Endodermal cell (in vitro differentiated cells): ENCODE data around the gene TIMM23. TPM values are rescaled to one million over a fixed set of nuclear protein-coding genes. Genes with fewer than 3 reads are reported as not detected.

Experiments used
- DNase-seq: peaks from one replicate; pipeline ENCODE4 v3.0.0-alpha.2; 2017
- H3K27ac ChIP-seq: 2 replicates; pipeline ENCODE4 v1.5.1; 2013; ENCODE audit warnings: mild to moderate bottlenecking, low read depth, low read length, moderate library complexity
- H3K27me3 ChIP-seq: 2 replicates; pipeline ENCODE4 v1.6.1; 2013; ENCODE audit warnings: mild to moderate bottlenecking, low read length, moderate library complexity; ENCODE audit not compliant: insufficient read depth, control insufficient read depth, poor library complexity, severe bottlenecking
- H3K36me3 ChIP-seq: 2 replicates; pipeline ENCODE4 v1.7.0; 2013; ENCODE audit warnings: mild to moderate bottlenecking, low read length, moderate library complexity; ENCODE audit not compliant: control insufficient read depth, insufficient read depth
- H3K4me1 ChIP-seq: one replicate; pipeline ENCODE4 v1.7.0; 2013; ENCODE audit warnings: low read length; ENCODE audit not compliant: control insufficient read depth, insufficient read depth
- H3K4me3 ChIP-seq: 2 replicates; pipeline ENCODE4 v1.5.1; 2013; ENCODE audit warnings: mild to moderate bottlenecking, low read length, moderate library complexity
- H3K9ac ChIP-seq: 2 replicates; pipeline ENCODE4 v1.6.1; 2013; ENCODE audit warnings: mild to moderate bottlenecking, low read length, moderate library complexity; ENCODE audit not compliant: poor library complexity, severe bottlenecking; ENCODE audit errors: extremely low read depth
- H3K9me3 ChIP-seq: 2 replicates; pipeline ENCODE4 v1.6.1; 2013; ENCODE audit warnings: mild to moderate bottlenecking, low read length, moderate library complexity; ENCODE audit not compliant: control insufficient read depth
- H3K27ac Mint-ChIP-seq: 2 replicates; pipeline ENCODE4 v1.8.0; 2020; ENCODE audit warnings: mixed read lengths
- H3K27me3 Mint-ChIP-seq: 2 replicates; pipeline ENCODE4 v1.8.0; 2021; ENCODE audit warnings: mild to moderate bottlenecking, mixed read lengths; ENCODE audit not compliant: insufficient read depth
- H3K36me3 Mint-ChIP-seq: 2 replicates; pipeline ENCODE4 v1.8.0; 2020; ENCODE audit warnings: low read depth, mixed read lengths
- H3K4me1 Mint-ChIP-seq: 2 replicates; pipeline ENCODE4 v1.8.0; 2020; ENCODE audit warnings: mixed read lengths
- H3K4me3 Mint-ChIP-seq: 2 replicates; pipeline ENCODE4 v1.8.0; 2020; ENCODE audit warnings: mild to moderate bottlenecking, moderate library complexity, mixed read lengths
- H3K9me3 Mint-ChIP-seq: 2 replicates; pipeline ENCODE4 v1.8.0; 2020; ENCODE audit warnings: mild to moderate bottlenecking, mixed read lengths
- WGBS, 2 experiments: methylation state at CpG; one replicate each; pipeline versions ENCODE4 v1.1.5 to v1.1.7; 2013; ENCODE audit warnings: missing lambda C conversion rate in 2 of 2, mixed read lengths in 1 of 2; ENCODE audit not compliant: insufficient coverage in 1 of 2, insufficient read length in 1 of 2; 5-methylcytosine and 5-hydroxymethylcytosine counted together
- total RNA-seq, 2 donors: library from RNA; stranded (reverse); fragmentation: NEBNext Ultra II Directional in 1 of 2; extraction: Animal tissue kit (Norgen Biotek cat#: 25700) in 1 of 2; gene quantifications; 2 replicates in 1 of 2; 3 replicates in 1 of 2; pipeline ENCODE4 v1.2.1, GENCODE V29; 2021
- TF ChIP-seq, protein P1 (sequence below): fragments of 200-600 bp; sonication (generic); conservative IDR thresholded peaks from 2 replicates; pipeline ENCODE4 v1.5.0; 2021; ENCODE audit warnings: antibody characterized with exemption, mild to moderate bottlenecking

TIMM23 gene
- total RNA-seq, 2 donors from 2014 or later = 86.3 to 88.5 TPM

DNA sequence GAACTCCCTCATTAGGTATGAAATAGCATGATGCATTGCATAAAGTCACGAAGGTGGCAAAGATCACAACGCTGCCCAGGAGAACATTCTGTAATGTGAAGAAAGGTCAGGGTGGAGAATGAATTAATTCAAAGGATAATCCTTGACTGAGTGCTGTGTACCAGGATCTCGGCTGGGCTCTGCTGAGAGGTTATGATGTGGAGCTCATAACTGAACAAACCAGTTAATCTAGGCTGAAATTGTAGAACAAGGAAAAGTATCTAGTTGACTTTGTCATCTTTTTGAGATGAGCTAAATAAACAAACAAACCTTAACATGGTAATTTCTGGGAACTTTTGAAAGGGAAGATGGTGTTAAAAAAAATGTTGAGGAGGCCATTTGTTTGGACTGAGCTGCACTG lies 67.7 kb downstream of the TIMM23 start:
- Histone ChIP-seq H3K4me1 (no peaks in the 10 kb centered on the region), H3K27ac (no peak overlapping the region), H3K9ac (no peak overlapping the region), H3K36me3 (no peaks in the 10 kb centered on the region), H3K4me3 (no peak overlapping the region), H3K9me3 (no peaks in the 10 kb centered on the region), H3K27me3 (no peaks in the 10 kb centered on the region)
- TF ChIP-seq, protein P1, sequence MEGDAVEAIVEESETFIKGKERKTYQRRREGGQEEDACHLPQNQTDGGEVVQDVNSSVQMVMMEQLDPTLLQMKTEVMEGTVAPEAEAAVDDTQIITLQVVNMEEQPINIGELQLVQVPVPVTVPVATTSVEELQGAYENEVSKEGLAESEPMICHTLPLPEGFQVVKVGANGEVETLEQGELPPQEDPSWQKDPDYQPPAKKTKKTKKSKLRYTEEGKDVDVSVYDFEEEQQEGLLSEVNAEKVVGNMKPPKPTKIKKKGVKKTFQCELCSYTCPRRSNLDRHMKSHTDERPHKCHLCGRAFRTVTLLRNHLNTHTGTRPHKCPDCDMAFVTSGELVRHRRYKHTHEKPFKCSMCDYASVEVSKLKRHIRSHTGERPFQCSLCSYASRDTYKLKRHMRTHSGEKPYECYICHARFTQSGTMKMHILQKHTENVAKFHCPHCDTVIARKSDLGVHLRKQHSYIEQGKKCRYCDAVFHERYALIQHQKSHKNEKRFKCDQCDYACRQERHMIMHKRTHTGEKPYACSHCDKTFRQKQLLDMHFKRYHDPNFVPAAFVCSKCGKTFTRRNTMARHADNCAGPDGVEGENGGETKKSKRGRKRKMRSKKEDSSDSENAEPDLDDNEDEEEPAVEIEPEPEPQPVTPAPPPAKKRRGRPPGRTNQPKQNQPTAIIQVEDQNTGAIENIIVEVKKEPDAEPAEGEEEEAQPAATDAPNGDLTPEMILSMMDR = no peak
- Mint-ChIP-seq H3K27me3 (no peaks in the 10 kb centered on the region), H3K27ac (no peak overlapping the region), H3K4me1 (peaks cover 35% of the 10 kb centered on the region), H3K9me3 (no peaks in the 10 kb centered on the region), H3K4me3 (no peak overlapping the region), H3K36me3 (no peaks in the 10 kb centered on the region)
- WGBS, 2 experiments = 94 to 95% methylated on average over 3 of the region's 3 CpGs
- no peak for DNase-seq

DNA sequence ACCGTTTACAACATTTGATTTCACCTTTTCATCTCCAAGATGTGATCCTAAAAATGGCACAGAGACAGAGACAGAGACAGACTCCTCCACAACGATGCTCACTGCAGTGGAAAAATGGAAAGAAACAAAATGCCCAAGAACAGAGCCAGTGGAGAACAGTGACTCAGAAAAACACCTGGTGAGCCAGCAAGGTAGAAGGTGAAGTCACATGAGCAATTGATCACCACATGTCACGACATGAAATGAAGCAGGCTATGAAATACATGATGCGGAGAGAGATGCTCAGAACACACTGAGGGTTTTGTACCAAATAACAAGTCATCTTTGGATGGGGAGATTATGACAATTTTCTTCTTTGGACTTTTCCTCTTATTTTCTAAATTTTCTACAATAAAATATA lies 70.2 kb downstream of the TIMM23 start:
- no peak for DNase-seq
- H3K9me3 Mint-ChIP-seq = no peaks in the 10 kb centered on the region
- no peaks in the 10 kb centered on the region for H3K36me3 Mint-ChIP-seq
- WGBS, 2 experiments = 87% methylated on average over 4 of the region's 4 CpGs
- no peaks in the 10 kb centered on the region for H3K36me3 ChIP-seq
- no peaks in the 10 kb centered on the region for H3K9me3 ChIP-seq
- no peaks in the 10 kb centered on the region for H3K27me3 ChIP-seq
- H3K4me3 ChIP-seq = no peak overlapping the region
- H3K9ac ChIP-seq = no peak overlapping the region
- peaks cover 8% of the 10 kb centered on the region for H3K4me1 ChIP-seq
- H3K4me3 Mint-ChIP-seq = no peak overlapping the region
- H3K27ac Mint-ChIP-seq = no peak overlapping the region
- TF ChIP-seq, protein P1 = no peak
- peaks cover 37% of the 10 kb centered on the region for H3K4me1 Mint-ChIP-seq
- H3K27me3 Mint-ChIP-seq = no peaks in the 10 kb centered on the region
- no peak overlapping the region for H3K27ac ChIP-seq

DNA sequence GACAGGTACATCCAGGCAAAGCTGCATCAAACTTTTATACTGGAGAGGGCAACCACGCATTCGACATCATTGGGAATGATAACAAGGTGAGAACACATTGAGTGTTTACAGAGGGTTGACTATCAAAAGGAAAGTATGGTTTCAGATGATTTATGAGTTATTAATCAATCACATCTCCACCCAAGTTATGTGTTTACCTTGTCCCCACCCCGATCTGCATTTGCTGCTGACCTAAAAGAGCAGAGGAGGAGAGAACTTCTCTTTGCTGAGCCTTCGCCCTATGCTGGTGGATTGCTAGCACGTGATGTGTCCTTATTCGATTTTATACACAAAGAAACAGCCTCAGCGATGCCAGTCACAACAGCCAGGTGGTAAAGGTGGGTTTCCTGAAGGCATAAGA lies 74.0 kb downstream of the TIMM23 start, which contains the start of gene MSMB:
TSS of gene MSMB (minus strand) at position 9 of the 400 bp plus-strand sequence. CDS start 32 bp downstream, outside the sequence.
- Mint-ChIP-seq H3K27ac (peak within 1 kb of the TSS; percentile 35), H3K9me3 (no peaks in the 10 kb centered on the region)

More for the DNA sequence above, 74.0 kb downstream of the TIMM23 start, which contains the start of gene MSMB:
- H3K36me3 Mint-ChIP-seq = no peaks in the 10 kb centered on the region
- H3K4me1 ChIP-seq = peaks cover 16% of the 10 kb centered on the region
- TF ChIP-seq, protein P1 = no peak
- H3K27me3 Mint-ChIP-seq = no peaks in the 10 kb centered on the region
- no peak within 1 kb of the TSS for H3K9ac ChIP-seq
- DNase-seq = no peak
- no peaks in the 10 kb centered on the region for H3K9me3 ChIP-seq
- 95% methylated on average over 6 to 7 of the region's 7 CpGs for WGBS, 2 experiments
- peaks cover 52% of the 10 kb centered on the region for H3K4me1 Mint-ChIP-seq
- H3K27ac ChIP-seq = no peak within 1 kb of the TSS
- peak within 1 kb of the TSS; percentile 28 for H3K4me3 ChIP-seq
- H3K27me3 ChIP-seq = no peaks in the 10 kb centered on the region
- H3K4me3 Mint-ChIP-seq = no peak within 1 kb of the TSS
- H3K36me3 ChIP-seq = no peaks in the 10 kb centered on the region
